WTC11 (cell line): Measurements from ENCODE around the gene LHPP.

ENCODE experiments used
- TP53 ChIP-seq: sonication (generic); formaldehyde crosslinking; IDR thresholded peaks from 2 replicates; pipeline ENCODE4 v1.8.1; 2023; ENCODE audit warnings: mild to moderate bottlenecking, missing genetic modification reagents
- TF ChIP-seq, protein P1 (sequence below): fragments of 200-600 bp; IDR thresholded peaks from 2 replicates; pipeline ENCODE4 v1.8.0; 2022; ENCODE audit warnings: antibody characterized with exemption

- TF ChIP-seq TP53 (CRISPR knock-in tag): no peak
- TF ChIP-seq, protein P1, sequence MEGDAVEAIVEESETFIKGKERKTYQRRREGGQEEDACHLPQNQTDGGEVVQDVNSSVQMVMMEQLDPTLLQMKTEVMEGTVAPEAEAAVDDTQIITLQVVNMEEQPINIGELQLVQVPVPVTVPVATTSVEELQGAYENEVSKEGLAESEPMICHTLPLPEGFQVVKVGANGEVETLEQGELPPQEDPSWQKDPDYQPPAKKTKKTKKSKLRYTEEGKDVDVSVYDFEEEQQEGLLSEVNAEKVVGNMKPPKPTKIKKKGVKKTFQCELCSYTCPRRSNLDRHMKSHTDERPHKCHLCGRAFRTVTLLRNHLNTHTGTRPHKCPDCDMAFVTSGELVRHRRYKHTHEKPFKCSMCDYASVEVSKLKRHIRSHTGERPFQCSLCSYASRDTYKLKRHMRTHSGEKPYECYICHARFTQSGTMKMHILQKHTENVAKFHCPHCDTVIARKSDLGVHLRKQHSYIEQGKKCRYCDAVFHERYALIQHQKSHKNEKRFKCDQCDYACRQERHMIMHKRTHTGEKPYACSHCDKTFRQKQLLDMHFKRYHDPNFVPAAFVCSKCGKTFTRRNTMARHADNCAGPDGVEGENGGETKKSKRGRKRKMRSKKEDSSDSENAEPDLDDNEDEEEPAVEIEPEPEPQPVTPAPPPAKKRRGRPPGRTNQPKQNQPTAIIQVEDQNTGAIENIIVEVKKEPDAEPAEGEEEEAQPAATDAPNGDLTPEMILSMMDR: no peak
Measured at GRCh38 chr10:124569623-124570470, 108.2 kb downstream of the LHPP start.
